ENCODE results near the gene SKAP2.

DNA sequence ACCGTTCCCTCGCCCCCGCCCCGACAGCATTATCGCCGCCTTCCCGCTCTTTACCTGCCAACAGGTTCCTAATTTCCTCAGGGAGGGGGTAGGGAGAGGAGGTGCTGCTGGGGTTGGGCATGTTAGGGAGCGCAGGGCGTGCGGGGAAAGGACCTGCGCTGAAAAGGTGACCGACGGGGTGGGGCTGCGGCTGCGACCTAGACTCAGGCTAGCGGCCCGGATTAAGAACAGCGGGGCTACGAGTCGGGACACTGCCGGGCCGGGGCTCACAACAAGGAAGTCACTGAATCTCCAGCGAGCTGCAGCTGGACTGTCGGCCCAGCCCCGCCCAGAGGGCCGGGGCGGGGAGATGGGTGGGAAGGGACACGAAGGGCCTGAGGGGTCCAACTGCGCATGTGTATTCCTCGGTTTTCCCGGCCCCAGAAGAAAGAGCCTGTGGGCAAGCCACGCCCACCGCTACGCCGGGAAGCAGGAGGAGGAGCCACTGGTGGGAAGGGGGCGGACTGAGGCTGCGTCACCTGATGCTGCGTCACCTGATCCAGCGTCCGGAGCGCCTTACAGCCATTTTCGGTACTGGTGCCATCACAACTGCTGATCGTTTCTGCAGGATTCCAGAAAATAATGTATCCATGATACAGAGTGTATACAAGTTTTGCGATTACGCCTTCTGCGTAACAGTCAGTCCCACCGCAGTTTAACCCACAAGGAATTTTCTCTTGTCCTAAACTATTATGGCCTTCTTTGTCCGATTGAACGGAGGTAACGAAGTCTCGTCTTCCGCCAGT, at the start of gene SKAP2:
- TF ChIP-seq POLR2A (IDR thresholded peaks at IDR 0.05; ENCODE audit: low read depth, low read length) = peak; percentile 91
- peak; percentile 91 for TF ChIP-seq POLR2AphosphoS5 (IDR thresholded peaks at IDR 0.05; ENCODE audit: low read depth, low read length)
